Measurements from ENCODE around the gene ANKRD40CL. TPM values are rescaled to one million over a fixed set of nuclear protein-coding genes. Genes with fewer than 3 reads are reported as not detected.

ANKRD40CL gene
- total and polyA plus RNA-seq, 4 donors, result not detected

DNA sequence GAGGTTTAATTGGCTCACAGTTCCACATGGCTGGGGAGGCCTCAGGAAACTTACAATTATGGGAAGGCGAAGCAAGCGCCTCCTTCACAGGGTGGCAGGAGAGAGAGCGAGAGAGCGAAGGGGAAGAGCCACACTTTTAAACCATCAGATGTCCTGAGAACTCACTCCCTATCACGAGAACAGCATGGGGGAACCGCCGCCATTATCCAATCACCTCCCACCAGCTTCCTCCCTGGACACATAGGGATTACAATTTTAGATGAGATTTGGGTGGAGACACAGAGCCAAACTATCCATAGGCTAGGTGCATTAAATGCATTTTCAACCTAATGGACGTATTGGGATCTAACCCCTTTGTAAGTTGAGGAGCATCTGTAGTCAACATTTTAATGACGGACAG, 54.7 kb downstream of the ANKRD40CL start:
- DNase-seq (ENCODE audit: low spot score), result no peak
- 94% methylated on average over 9 of the region's 9 CpGs for WGBS
- Histone ChIP-seq H3K27ac (ENCODE audit: low read depth in 1 of 2, low read length in 2 of 2) (no peak overlapping the region), H3K4me3 (ENCODE audit: low read depth in 1 of 3, low read length in 3 of 3) (no peak overlapping the region), H3K9me3 (ENCODE audit: control insufficient read depth in 4 of 4, low read length in 3 of 4) (no peaks in the 10 kb centered on the region), H3K9ac (ENCODE audit: low read depth in 1 of 2, low read length in 2 of 2) (no peak overlapping the region), H3K27me3 (ENCODE audit: control insufficient read depth in 4 of 4, insufficient read depth in 4 of 4, low read length in 3 of 4) (no peaks in the 10 kb centered on the region), H3K36me3 (ENCODE audit: control insufficient read depth in 4 of 4, insufficient read depth in 3 of 4, low read depth in 1 of 4, low read length in 3 of 4) (no peaks in the 10 kb centered on the region), H3K4me1 (ENCODE audit: control insufficient read depth in 4 of 4, insufficient read depth in 4 of 4, low read length in 3 of 4) (peaks cover 0 to 23% (median 11%) of the 10 kb centered on the region in 4 donors)
- TF ChIP-seq JUND (IDR thresholded peaks at IDR 0.05), result no peak
- no peak for TF ChIP-seq YY1 (IDR thresholded peaks at IDR 0.05)
- no peak for TF ChIP-seq EGR1 (IDR thresholded peaks at IDR 0.05; ENCODE audit: low read depth in 2 of 2)
- TF ChIP-seq GABPA (IDR thresholded peaks at IDR 0.05 in 1 of 2, conservative IDR thresholded peaks at IDR 0.05 in 1 of 2), result no peak
- no peak for TF ChIP-seq SP1 (IDR thresholded peaks at IDR 0.05)
- no peak for TF ChIP-seq TAF1 (conservative IDR thresholded peaks at IDR 0.05)
- TF ChIP-seq RAD21 (IDR thresholded peaks at IDR 0.05), result no peak
- TF ChIP-seq FOXA2 (IDR thresholded peaks at IDR 0.05), result no peak
- TF ChIP-seq NR2F2 (IDR thresholded peaks at IDR 0.05), result no peak
- no peak for TF ChIP-seq FOXA1 (IDR thresholded peaks at IDR 0.05)
- TF ChIP-seq HNF4A (conservative IDR thresholded peaks at IDR 0.05), result no peak
- TF ChIP-seq, protein P1, sequence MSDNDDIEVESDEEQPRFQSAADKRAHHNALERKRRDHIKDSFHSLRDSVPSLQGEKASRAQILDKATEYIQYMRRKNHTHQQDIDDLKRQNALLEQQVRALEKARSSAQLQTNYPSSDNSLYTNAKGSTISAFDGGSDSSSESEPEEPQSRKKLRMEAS (IDR thresholded peaks at IDR 0.05), result no peak
- no peak for TF ChIP-seq RXRA (IDR thresholded peaks at IDR 0.05)
- TF ChIP-seq, protein P2, sequence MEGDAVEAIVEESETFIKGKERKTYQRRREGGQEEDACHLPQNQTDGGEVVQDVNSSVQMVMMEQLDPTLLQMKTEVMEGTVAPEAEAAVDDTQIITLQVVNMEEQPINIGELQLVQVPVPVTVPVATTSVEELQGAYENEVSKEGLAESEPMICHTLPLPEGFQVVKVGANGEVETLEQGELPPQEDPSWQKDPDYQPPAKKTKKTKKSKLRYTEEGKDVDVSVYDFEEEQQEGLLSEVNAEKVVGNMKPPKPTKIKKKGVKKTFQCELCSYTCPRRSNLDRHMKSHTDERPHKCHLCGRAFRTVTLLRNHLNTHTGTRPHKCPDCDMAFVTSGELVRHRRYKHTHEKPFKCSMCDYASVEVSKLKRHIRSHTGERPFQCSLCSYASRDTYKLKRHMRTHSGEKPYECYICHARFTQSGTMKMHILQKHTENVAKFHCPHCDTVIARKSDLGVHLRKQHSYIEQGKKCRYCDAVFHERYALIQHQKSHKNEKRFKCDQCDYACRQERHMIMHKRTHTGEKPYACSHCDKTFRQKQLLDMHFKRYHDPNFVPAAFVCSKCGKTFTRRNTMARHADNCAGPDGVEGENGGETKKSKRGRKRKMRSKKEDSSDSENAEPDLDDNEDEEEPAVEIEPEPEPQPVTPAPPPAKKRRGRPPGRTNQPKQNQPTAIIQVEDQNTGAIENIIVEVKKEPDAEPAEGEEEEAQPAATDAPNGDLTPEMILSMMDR (IDR thresholded peaks at IDR 0.05; ENCODE audit: low read depth, low read length, missing input control), result no peak
- TF ChIP-seq, protein P3, sequence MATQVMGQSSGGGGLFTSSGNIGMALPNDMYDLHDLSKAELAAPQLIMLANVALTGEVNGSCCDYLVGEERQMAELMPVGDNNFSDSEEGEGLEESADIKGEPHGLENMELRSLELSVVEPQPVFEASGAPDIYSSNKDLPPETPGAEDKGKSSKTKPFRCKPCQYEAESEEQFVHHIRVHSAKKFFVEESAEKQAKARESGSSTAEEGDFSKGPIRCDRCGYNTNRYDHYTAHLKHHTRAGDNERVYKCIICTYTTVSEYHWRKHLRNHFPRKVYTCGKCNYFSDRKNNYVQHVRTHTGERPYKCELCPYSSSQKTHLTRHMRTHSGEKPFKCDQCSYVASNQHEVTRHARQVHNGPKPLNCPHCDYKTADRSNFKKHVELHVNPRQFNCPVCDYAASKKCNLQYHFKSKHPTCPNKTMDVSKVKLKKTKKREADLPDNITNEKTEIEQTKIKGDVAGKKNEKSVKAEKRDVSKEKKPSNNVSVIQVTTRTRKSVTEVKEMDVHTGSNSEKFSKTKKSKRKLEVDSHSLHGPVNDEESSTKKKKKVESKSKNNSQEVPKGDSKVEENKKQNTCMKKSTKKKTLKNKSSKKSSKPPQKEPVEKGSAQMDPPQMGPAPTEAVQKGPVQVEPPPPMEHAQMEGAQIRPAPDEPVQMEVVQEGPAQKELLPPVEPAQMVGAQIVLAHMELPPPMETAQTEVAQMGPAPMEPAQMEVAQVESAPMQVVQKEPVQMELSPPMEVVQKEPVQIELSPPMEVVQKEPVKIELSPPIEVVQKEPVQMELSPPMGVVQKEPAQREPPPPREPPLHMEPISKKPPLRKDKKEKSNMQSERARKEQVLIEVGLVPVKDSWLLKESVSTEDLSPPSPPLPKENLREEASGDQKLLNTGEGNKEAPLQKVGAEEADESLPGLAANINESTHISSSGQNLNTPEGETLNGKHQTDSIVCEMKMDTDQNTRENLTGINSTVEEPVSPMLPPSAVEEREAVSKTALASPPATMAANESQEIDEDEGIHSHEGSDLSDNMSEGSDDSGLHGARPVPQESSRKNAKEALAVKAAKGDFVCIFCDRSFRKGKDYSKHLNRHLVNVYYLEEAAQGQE (IDR thresholded peaks at IDR 0.05), result no peak
- TF ChIP-seq, protein P4, sequence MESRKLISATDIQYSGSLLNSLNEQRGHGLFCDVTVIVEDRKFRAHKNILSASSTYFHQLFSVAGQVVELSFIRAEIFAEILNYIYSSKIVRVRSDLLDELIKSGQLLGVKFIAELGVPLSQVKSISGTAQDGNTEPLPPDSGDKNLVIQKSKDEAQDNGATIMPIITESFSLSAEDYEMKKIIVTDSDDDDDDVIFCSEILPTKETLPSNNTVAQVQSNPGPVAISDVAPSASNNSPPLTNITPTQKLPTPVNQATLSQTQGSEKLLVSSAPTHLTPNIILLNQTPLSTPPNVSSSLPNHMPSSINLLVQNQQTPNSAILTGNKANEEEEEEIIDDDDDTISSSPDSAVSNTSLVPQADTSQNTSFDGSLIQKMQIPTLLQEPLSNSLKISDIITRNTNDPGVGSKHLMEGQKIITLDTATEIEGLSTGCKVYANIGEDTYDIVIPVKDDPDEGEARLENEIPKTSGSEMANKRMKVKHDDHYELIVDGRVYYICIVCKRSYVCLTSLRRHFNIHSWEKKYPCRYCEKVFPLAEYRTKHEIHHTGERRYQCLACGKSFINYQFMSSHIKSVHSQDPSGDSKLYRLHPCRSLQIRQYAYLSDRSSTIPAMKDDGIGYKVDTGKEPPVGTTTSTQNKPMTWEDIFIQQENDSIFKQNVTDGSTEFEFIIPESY (IDR thresholded peaks at IDR 0.05), result no peak

Small RNA genes within 50 kb of the gene (small RNA-seq; reads per million reads assigned to genes)
- gene AC005921.1 (not detected), gene MIR8059 (not detected)

Other genes with a start within 250 kb of the ANKRD40CL start
- gene EPN3, start 234.8 kb downstream of the ANKRD40CL start, total RNA-seq, result under 1 TPM; 0.33 to 0.51 TPM
- gene EPN3, start 234.8 kb downstream of the ANKRD40CL start, polyA plus RNA-seq, result under 1 TPM in 1 of 2 donors, not detected in 1; 0.06 TPM
- 10 to 100 TPM; 15.6 to 16.4 TPM for gene SPATA20, start 220.3 kb downstream of the ANKRD40CL start, total RNA-seq
- 10 to 100 TPM; 22.7 to 42.4 TPM for gene SPATA20, start 220.3 kb downstream of the ANKRD40CL start, polyA plus RNA-seq
- gene CACNA1G, start 206.8 kb downstream of the ANKRD40CL start, total RNA-seq, result under 1 TPM; under 0.01 to 0.14 TPM
- under 1 TPM in 1 of 2 donors, not detected in 1; 0.01 TPM for gene CACNA1G, start 206.8 kb downstream of the ANKRD40CL start, polyA plus RNA-seq
- 100 to 1,000 TPM in 1 of 2 donors, 10 to 100 TPM in 1; 10.5 to 197 TPM for gene ABCC3, start 132.6 kb downstream of the ANKRD40CL start, total RNA-seq
- gene ABCC3, start 132.6 kb downstream of the ANKRD40CL start, polyA plus RNA-seq, result 10 to 100 TPM; 66.7 to 94.3 TPM
- 10 to 100 TPM; 10.1 to 15.1 TPM for gene ANKRD40, start 59.6 kb downstream of the ANKRD40CL start, total RNA-seq
- gene ANKRD40, start 59.6 kb downstream of the ANKRD40CL start, polyA plus RNA-seq, result 1 to 10 TPM; 6.2 to 9.3 TPM
- 10 to 100 TPM; 26.0 to 26.5 TPM for gene LUC7L3, start 47.9 kb downstream of the ANKRD40CL start, total RNA-seq
- gene LUC7L3, start 47.9 kb downstream of the ANKRD40CL start, polyA plus RNA-seq, result 100 to 1,000 TPM in 1 of 2 donors, 10 to 100 TPM in 1; 15.5 to 126 TPM
- under 1 TPM in 1 of 2 donors, not detected in 1; 0.19 TPM for gene WFIKKN2, start 68.1 kb upstream of the ANKRD40CL start, total RNA-seq
- gene WFIKKN2, start 68.1 kb upstream of the ANKRD40CL start, polyA plus RNA-seq, result under 1 TPM; 0.02 to 0.07 TPM
- 10 to 100 TPM; 10.2 to 28.0 TPM for gene TOB1, start 98.8 kb upstream of the ANKRD40CL start, total RNA-seq
- 100 to 1,000 TPM in 1 of 2 donors, 10 to 100 TPM in 1; 47.5 to 132 TPM for gene TOB1, start 98.8 kb upstream of the ANKRD40CL start, polyA plus RNA-seq

All from liver (tissue), 10 donors.